Mesothelial cell of epicardium (in vitro differentiated cells): ENCODE measurements around the gene C3orf49. TPM values are rescaled to one million over a fixed set of nuclear protein-coding genes. Genes with fewer than 3 reads are reported as not detected.

ENCODE experiments used
- DNase-seq, 2 experiments: peaks; one replicate each; pipeline ENCODE4 v3.0.0; 2021; ENCODE audit warnings: low spot score in 2 of 2; ENCODE audit not compliant: unreplicated experiment in 2 of 2
- H3K27ac Mint-ChIP-seq: 2 replicates; pipeline ENCODE4 v1.8.0; 2021; ENCODE audit warnings: mixed read lengths
- H3K27me3 Mint-ChIP-seq: 2 replicates; pipeline ENCODE4 v1.8.0; 2021; ENCODE audit warnings: low read depth, mixed read lengths
- H3K36me3 Mint-ChIP-seq: 2 replicates; pipeline ENCODE4 v1.8.0; 2021; ENCODE audit warnings: mixed read lengths
- H3K4me1 Mint-ChIP-seq: 2 replicates; pipeline ENCODE4 v1.8.0; 2021; ENCODE audit warnings: mixed read lengths
- H3K4me3 Mint-ChIP-seq: 2 replicates; pipeline ENCODE4 v1.8.0; 2021; ENCODE audit warnings: mild to moderate bottlenecking, moderate library complexity, mixed read lengths
- H3K9me3 Mint-ChIP-seq: 2 replicates; pipeline ENCODE4 v1.8.0; 2021; ENCODE audit warnings: mixed read lengths
- CTCF ChIP-seq: fragments of 200-600 bp; sonication (generic); IDR thresholded peaks from one replicate; pipeline ENCODE4 v1.5.0; 2021; ENCODE audit warnings: antibody characterized with exemption; ENCODE audit not compliant: unreplicated experiment
- total RNA-seq: library from RNA; stranded (reverse); gene quantifications from 3 replicates; pipeline ENCODE4 v1.2.1, GENCODE V29; 2021

Gene C3orf49
- total RNA-seq, 1 donor from 2014 or later: not detected

GRCh38 chr3:63814237-63814636 is 4.9 kb upstream of the C3orf49 start:
- Mint-ChIP-seq H3K4me1 (peaks cover 9% of the 10 kb centered on the region), H3K36me3 (peaks cover 2% of the 10 kb centered on the region), H3K9me3 (no peaks in the 10 kb centered on the region), H3K27me3 (peaks cover 2% of the 10 kb centered on the region), H3K27ac (no peak overlapping the region), H3K4me3 (no peak overlapping the region)
- TF ChIP-seq CTCF: no peak
- DNase-seq: no peak

GRCh38 chr3:63817225-63817624 is 1.9 kb upstream of the C3orf49 start:
- TF ChIP-seq CTCF: no peak
- H3K36me3 Mint-ChIP-seq: peaks cover 2% of the 10 kb centered on the region
- peaks cover 9% of the 10 kb centered on the region for H3K4me1 Mint-ChIP-seq
- H3K4me3 Mint-ChIP-seq: no peak overlapping the region
- H3K9me3 Mint-ChIP-seq: no peaks in the 10 kb centered on the region
- DNase-seq: no peak
- H3K27ac Mint-ChIP-seq: no peak overlapping the region
- peaks cover 2% of the 10 kb centered on the region for H3K27me3 Mint-ChIP-seq

- Mint-ChIP-seq H3K36me3 (peaks cover 2% of the 10 kb centered on the region), H3K27ac (no peak overlapping the region), H3K9me3 (no peaks in the 10 kb centered on the region), H3K27me3 (peaks cover 2% of the 10 kb centered on the region), H3K4me1 (peaks cover 9% of the 10 kb centered on the region), H3K4me3 (no peak overlapping the region)
- peak; percentile 39 to 75 for DNase-seq
- peak; percentile 96 for TF ChIP-seq CTCF
Measured at GRCh38 chr3:63818282-63819150, 583 bp upstream of the C3orf49 start.

- Mint-ChIP-seq H3K27ac (no peak overlapping the region), H3K4me3 (no peak overlapping the region), H3K9me3 (peaks cover 4% of the 10 kb centered on the region), H3K4me1 (no peaks in the 10 kb centered on the region), H3K27me3 (no peaks in the 10 kb centered on the region), H3K36me3 (peaks cover 7% of the 10 kb centered on the region)
- no peak for DNase-seq
- no peak for TF ChIP-seq CTCF
Measured at GRCh38 chr3:63824309-63824708, 5.2 kb downstream of the C3orf49 start.

- Mint-ChIP-seq H3K27me3 (no peaks in the 10 kb centered on the region), H3K4me1 (no peaks in the 10 kb centered on the region), H3K4me3 (no peak overlapping the region), H3K36me3 (peaks cover 33% of the 10 kb centered on the region), H3K9me3 (peaks cover 7% of the 10 kb centered on the region), H3K27ac (no peak overlapping the region)
- DNase-seq: no peak
- no peak for TF ChIP-seq CTCF
Measured at GRCh38 chr3:63830526-63830925, 11.4 kb downstream of the C3orf49 start.
